ENCODE measurements around the gene WDFY3.

DNA sequence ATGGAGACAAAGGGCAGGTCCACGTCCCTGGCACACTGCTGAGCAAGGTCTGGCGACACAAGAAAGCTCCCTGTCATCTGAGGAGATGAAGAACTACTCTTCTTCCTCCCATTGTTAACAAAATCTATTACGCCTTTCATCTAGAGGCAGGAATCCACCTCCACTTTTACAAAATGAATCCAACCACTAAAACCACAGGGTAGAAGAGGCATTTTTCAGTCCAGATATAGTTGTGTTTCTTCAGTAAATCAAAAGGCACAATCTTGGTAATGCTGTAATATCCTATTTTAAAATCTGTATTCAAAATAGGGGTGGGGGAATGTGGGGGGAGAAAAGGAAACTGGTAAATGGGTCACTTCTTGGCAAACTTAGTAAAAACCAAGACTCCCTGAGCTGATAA lies 282.1 kb downstream of the WDFY3 start:
- TF ChIP-seq POLR2A (IDR thresholded peaks at IDR 0.05) (no peak), EP300 (IDR thresholded peaks at IDR 0.05) (no peak)
- TF ChIP-seq, protein P1, sequence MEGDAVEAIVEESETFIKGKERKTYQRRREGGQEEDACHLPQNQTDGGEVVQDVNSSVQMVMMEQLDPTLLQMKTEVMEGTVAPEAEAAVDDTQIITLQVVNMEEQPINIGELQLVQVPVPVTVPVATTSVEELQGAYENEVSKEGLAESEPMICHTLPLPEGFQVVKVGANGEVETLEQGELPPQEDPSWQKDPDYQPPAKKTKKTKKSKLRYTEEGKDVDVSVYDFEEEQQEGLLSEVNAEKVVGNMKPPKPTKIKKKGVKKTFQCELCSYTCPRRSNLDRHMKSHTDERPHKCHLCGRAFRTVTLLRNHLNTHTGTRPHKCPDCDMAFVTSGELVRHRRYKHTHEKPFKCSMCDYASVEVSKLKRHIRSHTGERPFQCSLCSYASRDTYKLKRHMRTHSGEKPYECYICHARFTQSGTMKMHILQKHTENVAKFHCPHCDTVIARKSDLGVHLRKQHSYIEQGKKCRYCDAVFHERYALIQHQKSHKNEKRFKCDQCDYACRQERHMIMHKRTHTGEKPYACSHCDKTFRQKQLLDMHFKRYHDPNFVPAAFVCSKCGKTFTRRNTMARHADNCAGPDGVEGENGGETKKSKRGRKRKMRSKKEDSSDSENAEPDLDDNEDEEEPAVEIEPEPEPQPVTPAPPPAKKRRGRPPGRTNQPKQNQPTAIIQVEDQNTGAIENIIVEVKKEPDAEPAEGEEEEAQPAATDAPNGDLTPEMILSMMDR (IDR thresholded peaks at IDR 0.05), result no peak
